ENCODE results near the gene PDE8B.
"Not testable (repeated sequence)": the region's sequence is repeated elsewhere in the genome, so short reads cannot be mapped to it uniquely, and the experiment has no call there.

PDE8B gene

GRCh38 chr5:77449277-77449676 lies 238.8 kb downstream of the PDE8B start:
- no peak overlapping the region for H3K9ac ChIP-seq
- no peak overlapping the region for H3K27ac ChIP-seq
- H3K4me3 ChIP-seq = no peak overlapping the region
- H3K4me1 ChIP-seq = no peaks in the 10 kb centered on the region
- peaks cover 15% of the 10 kb centered on the region for H3K9me3 ChIP-seq
- no peaks in the 10 kb centered on the region for H3K27me3 ChIP-seq
- TF ChIP-seq Cebpa-rat (IDR thresholded peaks at IDR 0.05) = no peak
- H3K36me3 ChIP-seq = peaks cover 40% of the 10 kb centered on the region
- H4K20me1 ChIP-seq = no peaks in the 10 kb centered on the region
- H3K4me2 ChIP-seq = no peak overlapping the region

- Histone ChIP-seq H3K9ac (no peak overlapping the region), H3K4me3 (no peak overlapping the region), H3K4me2 (no peak overlapping the region), H3K9me3 (peaks cover 15% of the 10 kb centered on the region), H3K27ac (no peak overlapping the region), H3K36me3 (peaks cover 40% of the 10 kb centered on the region), H3K4me1 (no peaks in the 10 kb centered on the region), H3K27me3 (no peaks in the 10 kb centered on the region), H4K20me1 (no peaks in the 10 kb centered on the region)
- no peak for TF ChIP-seq Cebpa-rat (IDR thresholded peaks at IDR 0.05)
Observed at GRCh38 chr5:77449981-77450380, 239.5 kb downstream of the PDE8B start.

- TF ChIP-seq Cebpa-rat (IDR thresholded peaks at IDR 0.05) = no peak
- peaks cover 31% of the 10 kb centered on the region for H3K36me3 ChIP-seq
- H3K4me3 ChIP-seq = no peak overlapping the region
- no peaks in the 10 kb centered on the region for H4K20me1 ChIP-seq
- H3K4me2 ChIP-seq = no peak overlapping the region
- peaks cover 8% of the 10 kb centered on the region for H3K9me3 ChIP-seq
- no peak overlapping the region for H3K27ac ChIP-seq
- no peaks in the 10 kb centered on the region for H3K4me1 ChIP-seq
- no peak overlapping the region for H3K9ac ChIP-seq
- no peaks in the 10 kb centered on the region for H3K27me3 ChIP-seq
Observed at GRCh38 chr5:77452351-77452750, 241.9 kb downstream of the PDE8B start.

DNA sequence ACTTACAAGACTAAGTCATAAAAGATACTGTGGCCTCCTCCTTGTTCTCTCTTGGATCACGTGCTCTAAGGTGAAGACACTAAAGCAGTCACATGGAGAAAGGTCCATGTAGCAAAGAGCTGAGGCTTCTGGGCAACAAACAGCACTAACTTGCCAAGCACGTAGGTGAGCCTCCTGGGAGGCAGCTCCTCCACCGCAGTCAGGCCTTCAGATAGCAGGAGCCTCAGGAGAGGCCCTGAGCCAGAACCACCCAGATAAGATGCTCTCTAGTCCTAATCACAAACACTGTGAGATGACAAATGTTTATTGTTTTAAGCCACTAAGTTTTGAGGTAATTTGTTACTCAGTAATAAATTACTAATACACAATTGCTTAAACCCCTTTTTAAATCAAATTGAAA lies 243.6 kb downstream of the PDE8B start:
- Histone ChIP-seq H3K36me3 (peaks cover 13% of the 10 kb centered on the region), H3K4me3 (no peak overlapping the region), H3K27me3 (no peaks in the 10 kb centered on the region), H3K4me2 (no peak overlapping the region), H3K9ac (no peak overlapping the region), H4K20me1 (no peaks in the 10 kb centered on the region), H3K9me3 (no peaks in the 10 kb centered on the region), H3K27ac (no peak overlapping the region), H3K4me1 (no peaks in the 10 kb centered on the region)
- no peak for TF ChIP-seq Cebpa-rat (IDR thresholded peaks at IDR 0.05)

GRCh38 chr5:77461287-77461686 lies 250.8 kb downstream of the PDE8B start:
- Histone ChIP-seq H3K9ac (no peak overlapping the region), H3K4me2 (no peak overlapping the region), H3K4me3 (no peak overlapping the region), H3K36me3 (peaks cover 13% of the 10 kb centered on the region), H3K4me1 (no peaks in the 10 kb centered on the region), H3K9me3 (no peaks in the 10 kb centered on the region), H3K27ac (no peak overlapping the region), H3K27me3 (no peaks in the 10 kb centered on the region), H4K20me1 (no peaks in the 10 kb centered on the region)
- no peak for TF ChIP-seq Cebpa-rat (IDR thresholded peaks at IDR 0.05)

- Histone ChIP-seq H3K27me3 (no peaks in the 10 kb centered on the region), H3K4me2 (no peak overlapping the region), H3K4me3 (no peak overlapping the region), H3K4me1 (no peaks in the 10 kb centered on the region), H3K36me3 (peaks cover 13% of the 10 kb centered on the region), H4K20me1 (no peaks in the 10 kb centered on the region), H3K9me3 (no peaks in the 10 kb centered on the region), H3K27ac (no peak overlapping the region), H3K9ac (no peak overlapping the region)
- TF ChIP-seq Cebpa-rat (IDR thresholded peaks at IDR 0.05) = peak; percentile 73; the same call in 1 of the 2 replicates
Observed at GRCh38 chr5:77463905-77464304, 253.4 kb downstream of the PDE8B start.

DNA sequence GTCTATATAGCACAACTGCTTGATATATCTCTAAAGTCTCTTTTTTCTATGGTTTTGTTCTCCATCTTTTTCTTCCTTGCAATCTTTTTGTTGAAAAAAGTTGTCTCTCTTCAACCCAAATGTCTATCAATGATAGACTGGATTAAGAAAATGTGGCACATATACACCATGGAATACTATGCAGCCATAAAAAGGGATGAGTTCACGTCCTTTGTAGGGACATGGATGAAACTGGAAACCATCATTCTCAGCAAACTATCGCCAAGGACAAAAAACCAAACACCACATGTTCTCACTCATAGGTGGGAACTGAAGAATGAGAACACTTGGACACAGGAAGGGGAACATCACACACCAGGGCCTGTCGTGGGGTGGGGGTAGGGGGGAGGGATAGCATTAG lies 258.4 kb downstream of the PDE8B start:
- H3K27ac ChIP-seq, H3K4me1 ChIP-seq, H3K27me3 ChIP-seq, H3K4me3 ChIP-seq, H3K9ac ChIP-seq, H3K9me3 ChIP-seq, H3K36me3 ChIP-seq, H4K20me1 ChIP-seq, H3K4me2 ChIP-seq: not testable (repeated sequence)

DNA sequence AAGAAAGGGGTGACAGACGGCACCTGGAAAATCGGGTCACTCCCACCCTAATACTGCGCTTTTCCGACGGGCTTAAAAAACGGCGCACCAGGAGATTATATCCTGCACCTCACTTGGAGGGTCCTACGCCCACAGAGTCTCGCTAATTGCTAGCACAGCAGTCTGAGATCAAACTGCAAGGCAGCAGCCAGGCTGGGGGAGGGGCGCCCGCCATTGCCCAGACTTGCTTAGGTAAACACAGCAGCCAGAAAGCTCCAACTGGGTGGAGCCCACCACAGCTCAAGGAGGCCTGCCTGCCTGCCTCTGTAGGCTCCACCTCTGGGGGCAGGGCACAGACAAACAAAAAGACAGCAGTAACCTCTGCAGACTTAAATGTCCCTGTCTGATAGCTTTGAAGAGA lies 264.6 kb downstream of the PDE8B start:
- not testable (repeated sequence) for H3K4me3 ChIP-seq, H4K20me1 ChIP-seq, H3K27me3 ChIP-seq, H3K9me3 ChIP-seq, H3K4me1 ChIP-seq, H3K27ac ChIP-seq, H3K4me2 ChIP-seq, H3K36me3 ChIP-seq, H3K9ac ChIP-seq
